ENCODE measurements around the gene EEF2. TPM values are rescaled to one million over a fixed set of nuclear protein-coding genes. Genes with fewer than 3 reads are reported as not detected.
A peak's percentile ranks its signal among the peaks of the same experiment; 100 is the strongest.

Gene EEF2
- total RNA-seq, 1 experiment from 2014 or later, result 1,124 TPM

- H3K36me3 ChIP-seq (ENCODE audit: low read depth, low read length), result peaks cover 7% of the 10 kb centered on the region
- no TSS peak for BruUV-seq (replicated peaks)
Measured at GRCh38 chr19:3970808-3971598, 14.3 kb downstream of the EEF2 start, which contains the start of gene DAPK3. DAPK3 (minus strand) TSS chr19:3971099; CDS start chr19:3969735, 1,364 bp downstream.

GRCh38 chr19:3970313-3970807 is 14.9 kb downstream of the EEF2 start:
- TF ChIP-seq EZH2phosphoT487 (IDR thresholded peaks at IDR 0.05; ENCODE audit: borderline replicate concordance, low read length) (no peak), EZH2 (IDR thresholded peaks at IDR 0.05; ENCODE audit: low read length, unreplicated experiment) (no peak)
- TF ChIP-seq, protein P1, sequence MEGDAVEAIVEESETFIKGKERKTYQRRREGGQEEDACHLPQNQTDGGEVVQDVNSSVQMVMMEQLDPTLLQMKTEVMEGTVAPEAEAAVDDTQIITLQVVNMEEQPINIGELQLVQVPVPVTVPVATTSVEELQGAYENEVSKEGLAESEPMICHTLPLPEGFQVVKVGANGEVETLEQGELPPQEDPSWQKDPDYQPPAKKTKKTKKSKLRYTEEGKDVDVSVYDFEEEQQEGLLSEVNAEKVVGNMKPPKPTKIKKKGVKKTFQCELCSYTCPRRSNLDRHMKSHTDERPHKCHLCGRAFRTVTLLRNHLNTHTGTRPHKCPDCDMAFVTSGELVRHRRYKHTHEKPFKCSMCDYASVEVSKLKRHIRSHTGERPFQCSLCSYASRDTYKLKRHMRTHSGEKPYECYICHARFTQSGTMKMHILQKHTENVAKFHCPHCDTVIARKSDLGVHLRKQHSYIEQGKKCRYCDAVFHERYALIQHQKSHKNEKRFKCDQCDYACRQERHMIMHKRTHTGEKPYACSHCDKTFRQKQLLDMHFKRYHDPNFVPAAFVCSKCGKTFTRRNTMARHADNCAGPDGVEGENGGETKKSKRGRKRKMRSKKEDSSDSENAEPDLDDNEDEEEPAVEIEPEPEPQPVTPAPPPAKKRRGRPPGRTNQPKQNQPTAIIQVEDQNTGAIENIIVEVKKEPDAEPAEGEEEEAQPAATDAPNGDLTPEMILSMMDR (conservative IDR thresholded peaks at IDR 0.05; ENCODE audit: low read depth, low read length), result no peak
- Histone ChIP-seq H3K4me1 (ENCODE audit: insufficient read depth, low read length) (peaks cover 15% of the 10 kb centered on the region), H3K79me2 (ENCODE audit: low read length) (peaks cover 41% of the 10 kb centered on the region), H2AFZ (ENCODE audit: low read length) (no peak overlapping the region), H3K9ac (ENCODE audit: low read length) (peak overlapping the region; percentile 90), H3K4me3 (ENCODE audit: low read length) (peak overlapping the region; percentile 90), H4K20me1 (ENCODE audit: low read length) (peaks cover 3% of the 10 kb centered on the region; the same call in 1 of the 2 replicates), H3K9me2 (replicated peaks; ENCODE audit: low read length) (no peaks in the 10 kb centered on the region), H3K27me3 (ENCODE audit: low read length) (no peaks in the 10 kb centered on the region), H3K4me2 (ENCODE audit: low read length) (peak overlapping the region; percentile 99), H3K36me3 (ENCODE audit: low read depth, low read length) (peaks cover under 1% of the 10 kb centered on the region; the same call in 1 of the 2 replicates), H3F3A (ENCODE audit: low read length, unreplicated experiment) (no peaks in the 10 kb centered on the region), H3K9me3 (ENCODE audit: low read length) (no peaks in the 10 kb centered on the region), H3K27ac (ENCODE audit: low read length) (peak overlapping the region; percentile 93)
- ChIA-PET CTCF (interaction anchor here (0.6 kb wide), 2 partner anchors 262 to 544 kb away, joined by 3 to 8 read pairs; no protein-coding TSS in a partner anchor), POLR2A (ENCODE audit: unreplicated experiment) (interaction anchor here (0.7 kb wide), 1 partner anchor 123 kb away, joined by 3 read pairs; no protein-coding TSS in a partner anchor)
- ATAC-seq, result no peak
- intact Hi-C loops (cut with micrococcal nuclease), result loop anchor here (2.0 kb wide), 1 partner anchor 14 kb away; the partner anchor contains the start of gene EEF2
- no peak for DNase-seq
- no TSS peak for BruUV-seq (replicated peaks)

More at GRCh38 chr19:3970808-3971598, 14.3 kb downstream of the EEF2 start, which contains the start of gene DAPK3:
- Histone ChIP-seq H3K9me2 (replicated peaks; ENCODE audit: low read length) (no peaks in the 10 kb centered on the region), H3K4me3 (ENCODE audit: low read length) (peak within 1 kb of the TSS; percentile 90), H3K9ac (ENCODE audit: low read length) (peak within 1 kb of the TSS; percentile 90), H3K4me2 (ENCODE audit: low read length) (peak within 1 kb of the TSS; percentile 99), H3K27me3 (ENCODE audit: low read length) (no peaks in the 10 kb centered on the region), H3F3A (ENCODE audit: low read length, unreplicated experiment) (peaks cover 2% of the 10 kb centered on the region), H3K79me2 (ENCODE audit: low read length) (peaks cover 36% of the 10 kb centered on the region), H3K4me1 (ENCODE audit: insufficient read depth, low read length) (peaks cover 15% of the 10 kb centered on the region), H2AFZ (ENCODE audit: low read length) (no peak within 1 kb of the TSS), H3K27ac (ENCODE audit: low read length) (peak within 1 kb of the TSS; percentile 93), H4K20me1 (ENCODE audit: low read length) (peaks cover 10% of the 10 kb centered on the region), H3K9me3 (ENCODE audit: low read length) (no peaks in the 10 kb centered on the region)
- POLR2A ChIA-PET (ENCODE audit: unreplicated experiment), result interaction anchor here (0.7 kb wide), 2 partner anchors 123 to 208 kb away, joined by 3 to 6 read pairs; partner anchors contain the start of gene MRPL54
- CTCF ChIA-PET, result interaction anchor here (0.6 kb wide), 2 partner anchors 261 to 545 kb away, joined by 3 to 8 read pairs; no protein-coding TSS in a partner anchor
- TF ChIP-seq EZH2 (IDR thresholded peaks at IDR 0.05; ENCODE audit: low read length, unreplicated experiment), result no peak
- TF ChIP-seq EZH2phosphoT487 (IDR thresholded peaks at IDR 0.05; ENCODE audit: borderline replicate concordance, low read length), result no peak
- TF ChIP-seq, protein P1 (conservative IDR thresholded peaks at IDR 0.05; ENCODE audit: low read depth, low read length), result no peak
- ATAC-seq (peak; percentile 76), DNase-seq (peak; percentile 95)
- intact Hi-C loops (cut with micrococcal nuclease), result loop anchor here (2.0 kb wide), 1 partner anchor 14 kb away; the partner anchor contains the start of gene EEF2

All from PC-3 (cell line).